CD4-positive, alpha-beta T cell treated with Interleukin-4 for 1 hour (primary cell): Measurements from ENCODE around the gene TSR2.
A peak's percentile ranks its signal among the peaks of the same experiment; 100 is the strongest.

Source experiments
- DNase-seq, 2 donors: peaks; one replicate each; pipeline ENCODE4 v3.0.0-alpha.2; 2020 to 2022

The TSR2 gene, protein sequence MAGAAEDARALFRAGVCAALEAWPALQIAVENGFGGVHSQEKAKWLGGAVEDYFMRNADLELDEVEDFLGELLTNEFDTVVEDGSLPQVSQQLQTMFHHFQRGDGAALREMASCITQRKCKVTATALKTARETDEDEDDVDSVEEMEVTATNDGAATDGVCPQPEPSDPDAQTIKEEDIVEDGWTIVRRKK

GRCh38 chrX:54439960-54440871 lies at the start of gene TSR2:
Gene TSR2, plus strand, starts transcription at chrX:54440404. Its CDS starts 18 bp downstream, at chrX:54440422.
- peak; percentile 81 to 85 for DNase-seq

GRCh38 chrX:54397113-54397512 lies 43.1 kb upstream of the TSR2 start:
- DNase-seq = no peak

- no peak for DNase-seq
These were observed 32.9 kb upstream of the TSR2 start for GRCh38 chrX:54407266-54407665.

GRCh38 chrX:54411732-54412131 lies 28.5 kb upstream of the TSR2 start:
- DNase-seq = no peak

DNA sequence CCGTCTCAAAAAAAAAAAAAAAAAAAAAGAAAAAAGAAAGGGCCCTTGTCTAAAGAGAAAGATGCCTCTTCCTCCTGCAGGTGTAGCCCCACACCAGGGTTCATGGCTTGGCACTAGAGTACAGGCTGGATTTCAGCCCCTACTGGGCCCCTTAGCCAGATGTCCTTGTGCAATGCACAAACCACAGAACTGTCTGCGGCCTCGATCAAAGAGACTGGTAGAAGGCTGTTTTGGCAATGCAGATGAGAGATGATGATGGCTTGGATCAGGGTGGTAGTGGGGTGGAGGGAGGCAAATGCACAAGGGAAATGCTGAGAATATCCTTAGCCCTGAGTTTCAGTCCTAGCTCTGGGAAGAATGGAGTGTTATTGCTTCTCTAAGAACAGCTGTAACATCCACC lies 26.5 kb upstream of the TSR2 start:
- no peak for DNase-seq

DNA sequence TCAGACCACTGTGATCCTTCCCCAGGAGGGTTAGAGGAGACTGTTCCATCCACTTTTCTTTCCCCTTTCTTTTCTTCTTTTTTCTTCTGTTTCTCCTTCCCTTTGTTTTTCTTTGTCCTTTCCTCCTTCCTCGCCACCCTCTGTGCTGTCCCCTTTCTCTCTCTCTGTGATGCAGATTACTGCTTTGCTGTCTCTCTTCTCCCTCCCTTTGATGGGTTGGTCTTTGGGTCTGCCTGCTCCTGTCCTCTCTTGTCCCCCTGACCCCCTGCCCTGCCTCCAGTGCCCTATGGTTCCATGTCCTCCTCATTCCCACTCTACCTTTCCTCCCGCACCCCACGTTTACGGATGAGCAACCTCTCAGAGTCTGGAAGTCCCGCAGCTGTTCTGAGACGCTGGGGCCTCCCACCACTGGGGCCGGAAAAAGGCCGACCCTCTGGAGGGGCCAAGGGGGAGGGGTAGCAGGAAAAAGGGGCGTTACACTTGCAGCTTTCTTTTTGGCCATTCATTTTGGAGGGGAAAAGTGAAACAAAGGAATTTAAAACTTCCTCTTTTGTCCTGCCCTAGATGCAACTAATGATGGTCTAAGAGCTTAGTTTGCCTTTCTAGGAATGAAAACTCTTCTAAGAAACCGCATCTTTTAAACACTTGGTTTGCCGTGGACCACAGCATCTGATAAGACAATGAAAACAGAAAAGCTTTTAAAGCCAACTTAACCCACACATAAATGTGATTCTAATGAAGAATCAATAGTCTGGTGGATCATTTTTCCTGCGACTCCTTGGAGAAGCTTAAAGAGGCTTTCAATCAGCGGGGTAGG lies 24.5 kb upstream of the TSR2 start:
- DNase-seq = no peak

- no peak for DNase-seq
These were observed 23.2 kb upstream of the TSR2 start for GRCh38 chrX:54416965-54417364.

GRCh38 chrX:54419559-54420302 lies 20.5 kb upstream of the TSR2 start:
- DNase-seq = no peak

DNA sequence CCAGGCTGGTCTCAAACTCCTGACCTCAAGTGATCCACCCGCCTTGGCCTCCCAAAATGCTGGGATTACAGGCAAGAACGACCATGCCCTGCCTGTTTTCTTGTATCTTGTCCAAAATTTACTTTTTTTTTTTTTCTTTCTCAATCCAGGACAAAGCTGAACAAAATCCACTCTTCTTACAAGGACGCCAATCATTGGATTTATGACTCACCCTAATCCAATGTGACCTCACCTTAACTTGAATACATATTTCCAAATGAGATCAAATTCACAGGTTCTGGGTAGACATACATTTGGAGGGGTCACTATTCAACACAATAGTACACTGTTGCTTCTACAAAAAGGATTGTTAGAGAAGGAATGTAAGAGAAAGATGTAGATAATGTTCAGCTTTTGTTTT lies 18.0 kb upstream of the TSR2 start:
- no peak for DNase-seq

DNA sequence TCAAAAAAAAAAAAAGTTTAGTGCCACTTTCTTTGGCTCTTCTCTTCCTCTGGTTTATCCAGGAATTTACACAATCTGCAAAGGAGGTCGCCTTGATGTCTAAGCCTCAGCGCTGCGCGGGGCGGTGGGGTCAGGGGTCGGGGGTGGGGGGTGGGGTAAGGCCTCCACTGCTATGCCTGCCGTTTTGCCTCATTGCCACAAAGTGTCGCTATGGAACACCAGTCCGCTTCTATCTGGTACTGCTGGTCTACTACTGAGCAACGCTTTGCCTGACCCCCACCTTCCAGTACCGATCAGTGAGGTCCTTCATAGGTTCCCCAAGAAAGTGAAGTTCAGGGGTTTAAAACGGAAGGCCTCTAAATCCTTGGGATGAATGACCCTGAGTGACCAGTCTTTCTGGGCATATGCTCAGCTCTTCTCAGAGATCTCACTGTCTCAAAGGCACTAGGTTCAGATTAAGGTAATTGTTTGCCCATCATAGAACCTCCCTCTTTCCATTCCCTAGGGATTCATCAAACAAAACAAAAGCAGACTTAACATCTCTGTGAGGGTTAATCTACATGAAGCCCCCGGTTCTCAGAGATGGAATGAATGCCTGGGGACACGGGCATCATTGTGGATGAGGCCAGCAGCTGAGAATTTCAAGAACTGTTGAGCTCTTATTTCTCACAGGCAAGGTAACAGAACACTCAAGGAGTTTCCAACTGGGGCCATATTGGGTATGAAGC lies 16.9 kb upstream of the TSR2 start:
- peak in 1 of 2 donors; percentile 10 for DNase-seq

- no peak for DNase-seq
These were observed 12.3 kb upstream of the TSR2 start for GRCh38 chrX:54427837-54428424.

GRCh38 chrX:54430519-54430918 lies 9.7 kb upstream of the TSR2 start:
- no peak for DNase-seq

DNA sequence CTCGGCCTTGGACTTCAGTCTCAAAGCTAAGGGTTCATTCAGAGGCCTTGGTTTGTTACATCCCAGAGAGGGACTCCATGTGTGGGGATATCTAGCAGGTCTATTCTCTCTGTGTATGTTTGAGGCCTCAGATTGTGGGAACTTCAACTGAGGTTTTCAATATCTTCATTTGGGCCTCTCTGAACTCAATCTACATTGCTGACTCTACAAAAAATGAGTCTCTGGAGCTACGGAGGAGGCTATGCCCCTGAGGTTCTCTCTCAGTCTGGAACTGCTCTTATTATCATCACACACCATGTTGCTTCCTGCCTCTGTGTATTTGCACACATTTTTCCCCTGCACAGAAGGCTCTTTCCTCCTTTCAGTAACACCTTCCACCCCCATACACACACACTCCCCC lies 5.1 kb upstream of the TSR2 start:
- DNase-seq = no peak

DNA sequence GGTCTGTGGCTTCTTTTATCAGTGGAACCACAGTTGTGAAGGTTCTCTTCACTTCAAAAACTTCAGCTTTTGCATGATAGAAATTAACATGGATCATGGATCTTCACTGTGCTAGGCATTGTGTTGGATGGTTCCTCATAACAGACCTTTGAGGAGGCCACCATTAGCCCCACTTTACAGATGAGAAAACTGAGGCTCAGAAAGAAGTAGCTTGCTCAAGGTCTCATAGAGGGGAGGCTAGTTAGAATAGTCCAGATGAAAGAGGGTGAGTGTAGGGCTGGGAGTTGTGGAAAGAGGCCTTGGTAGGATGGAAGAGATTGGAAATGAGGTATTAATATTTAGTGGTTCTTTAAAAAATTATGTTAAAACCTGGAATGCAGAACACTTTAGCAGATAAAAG lies 2.6 kb downstream of the TSR2 start:
- DNase-seq = no peak

- no peak for DNase-seq
These were observed 4.5 kb downstream of the TSR2 start for GRCh38 chrX:54444752-54445151.

DNA sequence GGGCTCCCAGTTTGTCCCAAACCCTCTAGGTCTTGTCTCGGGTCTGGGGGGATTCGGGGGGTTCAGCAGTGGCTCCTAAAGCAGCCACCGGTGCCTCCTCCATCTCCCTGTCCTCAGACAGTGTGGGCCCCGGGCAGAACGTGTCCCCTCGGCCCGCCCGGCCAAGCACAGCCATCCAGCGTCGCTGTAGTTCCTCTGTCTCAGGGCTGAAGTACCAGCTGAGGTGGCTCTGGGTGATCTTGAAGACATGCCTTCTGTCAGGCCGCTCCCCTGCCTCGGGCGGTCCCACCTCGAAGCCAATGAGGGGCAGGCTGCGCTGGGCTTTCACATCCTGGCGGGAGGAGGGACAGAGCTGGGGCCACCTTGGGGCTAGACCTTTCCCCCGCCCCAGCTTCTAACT lies 5.9 kb downstream of the TSR2 start:
- DNase-seq = no peak

- no peak for DNase-seq
These were observed 7.3 kb downstream of the TSR2 start for GRCh38 chrX:54447461-54447860.

DNA sequence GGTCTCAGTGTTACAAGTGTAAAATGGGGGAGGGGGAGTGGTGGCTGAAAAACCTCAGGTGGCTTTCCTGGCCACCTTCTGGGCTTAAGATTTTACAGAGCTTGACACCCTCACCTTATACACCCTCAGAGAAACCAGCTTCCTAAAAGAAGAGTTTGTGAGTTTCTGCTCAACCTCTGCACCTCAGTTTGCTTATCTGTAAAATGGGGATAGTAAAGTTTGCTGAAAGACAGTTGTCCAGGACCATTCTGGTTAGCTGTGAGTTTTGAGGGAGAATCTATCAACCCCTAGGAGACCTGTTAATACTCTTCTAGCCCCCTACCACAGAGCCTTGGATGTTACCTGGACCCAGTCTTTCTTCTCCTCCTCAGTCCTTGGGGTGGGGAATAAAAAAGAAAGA lies 9.7 kb downstream of the TSR2 start:
- DNase-seq = no peak

DNA sequence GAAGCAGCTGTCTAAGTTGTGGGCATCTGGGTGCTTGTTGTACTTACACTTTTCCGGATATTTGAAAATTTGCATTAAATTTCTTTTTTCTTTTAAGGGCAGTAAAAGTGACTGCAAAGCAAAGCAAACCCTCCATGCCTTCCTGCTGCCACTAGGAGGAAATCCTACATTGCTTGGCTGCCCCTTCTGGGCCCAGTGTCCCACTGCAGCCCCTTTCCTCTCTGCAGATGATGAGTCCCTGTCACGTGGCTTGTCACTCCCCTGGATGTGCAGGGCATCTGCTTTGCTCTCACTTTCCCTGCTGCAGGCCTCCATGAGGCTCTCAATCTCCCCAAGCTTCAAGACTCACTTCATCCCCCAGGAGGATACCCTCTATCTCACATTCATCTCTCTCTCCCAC lies 12.7 kb downstream of the TSR2 start:
- no peak for DNase-seq

GRCh38 chrX:54470054-54470760 lies 30.0 kb downstream of the TSR2 start:
- no peak for DNase-seq
